ENCODE results near the gene SND1.

DNA sequence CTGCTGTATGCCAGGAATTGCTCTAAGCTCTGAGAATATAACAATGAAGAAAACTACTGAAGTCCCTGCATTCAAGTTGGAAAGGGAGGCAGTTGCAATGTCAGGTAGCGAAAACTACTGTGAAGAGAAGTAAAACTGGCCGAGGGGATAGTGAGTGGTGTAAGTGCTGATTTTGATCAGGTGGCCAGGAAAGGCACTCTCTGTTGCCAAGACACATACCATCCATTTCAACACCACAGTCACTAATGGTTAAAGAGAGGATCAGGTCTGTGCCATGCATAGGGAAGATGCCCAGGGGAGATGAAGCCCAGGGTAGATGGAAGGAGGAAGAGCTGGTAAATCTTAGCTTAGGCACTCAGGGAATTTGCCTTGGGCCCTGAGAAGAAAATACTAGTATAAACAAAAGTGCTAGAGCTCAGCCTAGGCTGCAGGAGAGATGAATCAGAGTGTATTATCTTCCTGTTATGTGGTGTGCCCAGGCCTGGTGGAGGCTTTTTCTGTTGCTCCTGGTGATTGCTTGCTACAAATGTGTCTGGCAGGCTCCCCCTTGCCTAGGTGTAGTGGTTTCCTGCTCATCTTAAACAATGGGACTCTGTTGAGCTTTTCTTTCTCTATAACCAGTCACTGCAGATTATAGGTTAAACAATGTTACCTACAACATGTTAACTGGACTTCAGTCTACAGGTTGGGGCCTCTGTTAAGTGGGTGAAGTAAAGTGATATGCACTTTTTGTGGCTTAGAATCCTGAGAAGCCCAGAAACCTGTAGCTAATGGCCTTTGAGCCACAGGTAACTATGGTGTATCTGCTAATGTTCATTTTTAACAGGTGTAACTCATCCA, 253.7 kb downstream of the SND1 start:
- TF ChIP-seq, protein P1, sequence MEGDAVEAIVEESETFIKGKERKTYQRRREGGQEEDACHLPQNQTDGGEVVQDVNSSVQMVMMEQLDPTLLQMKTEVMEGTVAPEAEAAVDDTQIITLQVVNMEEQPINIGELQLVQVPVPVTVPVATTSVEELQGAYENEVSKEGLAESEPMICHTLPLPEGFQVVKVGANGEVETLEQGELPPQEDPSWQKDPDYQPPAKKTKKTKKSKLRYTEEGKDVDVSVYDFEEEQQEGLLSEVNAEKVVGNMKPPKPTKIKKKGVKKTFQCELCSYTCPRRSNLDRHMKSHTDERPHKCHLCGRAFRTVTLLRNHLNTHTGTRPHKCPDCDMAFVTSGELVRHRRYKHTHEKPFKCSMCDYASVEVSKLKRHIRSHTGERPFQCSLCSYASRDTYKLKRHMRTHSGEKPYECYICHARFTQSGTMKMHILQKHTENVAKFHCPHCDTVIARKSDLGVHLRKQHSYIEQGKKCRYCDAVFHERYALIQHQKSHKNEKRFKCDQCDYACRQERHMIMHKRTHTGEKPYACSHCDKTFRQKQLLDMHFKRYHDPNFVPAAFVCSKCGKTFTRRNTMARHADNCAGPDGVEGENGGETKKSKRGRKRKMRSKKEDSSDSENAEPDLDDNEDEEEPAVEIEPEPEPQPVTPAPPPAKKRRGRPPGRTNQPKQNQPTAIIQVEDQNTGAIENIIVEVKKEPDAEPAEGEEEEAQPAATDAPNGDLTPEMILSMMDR (IDR thresholded peaks at IDR 0.05) = no peak
- no peak for TF ChIP-seq POLR2A (IDR thresholded peaks at IDR 0.05)

Measured in esophagus squamous epithelium (tissue), 4 donors.